Esophagus muscularis mucosa (tissue), 4 donors: Measurements from ENCODE around the gene ITPKB. TPM values are rescaled to one million over a fixed set of nuclear protein-coding genes. Genes with fewer than 3 reads are reported as not detected.
A peak's percentile ranks its signal among the peaks of the same experiment; 100 is the strongest.

Source experiments
- DNase-seq: peaks from one replicate; pipeline ENCODE4 v3.0.0-alpha.2; 2017; ENCODE audit errors: extremely low spot score
- H3K27ac ChIP-seq, 4 donors: fragments of 200-600 bp; sonication (generic); replicated peaks in 1 of 4; 1 replicate in 3 of 4; 2 replicates in 1 of 4; pipeline ENCODE4 v1.5.1; 2016 to 2019; ENCODE audit warnings: mild to moderate bottlenecking in 1 of 4
- H3K27me3 ChIP-seq, 4 donors: fragments of 200-600 bp; sonication (generic); one replicate each; pipeline versions ENCODE4 v1.5.1 to v1.6.0; 2016 to 2019
- H3K36me3 ChIP-seq, 4 donors: fragments of 200-600 bp; sonication (generic); one replicate each; pipeline ENCODE4 v1.5.1; 2016 to 2019
- H3K4me1 ChIP-seq, 4 donors: fragments of 200-600 bp; sonication (generic); one replicate each; pipeline ENCODE4 v1.5.1; 2016 to 2019
- H3K4me3 ChIP-seq, 4 donors: fragments of 200-600 bp; sonication (generic); 1 replicate in 2 of 4; 2 replicates in 2 of 4; pipeline ENCODE4 v1.5.1; 2016 to 2019; ENCODE audit warnings: mild to moderate bottlenecking in 4 of 4, moderate library complexity in 1 of 4
- H3K9me3 ChIP-seq, 4 donors: fragments of 200-600 bp; sonication (generic); 1 replicate in 3 of 4; 2 replicates in 1 of 4; pipeline ENCODE4 v1.5.1; 2016 to 2019
- EP300 ChIP-seq: sonication (generic); formaldehyde crosslinking; IDR thresholded peaks from one replicate; pipeline ENCODE4 v1.6.1; 2017; ENCODE audit warnings: antibody characterized with exemption
- POLR2A ChIP-seq: fragments of 450-650 bp; IDR thresholded peaks from one replicate; pipeline ENCODE4 v1.6.1; 2017; ENCODE audit warnings: antibody characterized with exemption, moderate library complexity, mild to moderate bottlenecking, low read depth
- POLR2AphosphoS5 ChIP-seq, 2 donors: sonication (generic); formaldehyde crosslinking; IDR thresholded peaks; one replicate each; pipeline ENCODE4 v1.6.1; 2017; ENCODE audit warnings: antibody characterized with exemption in 2 of 2
- WGBS: methylation state at CpG from one replicate; pipeline ENCODE4 v1.1.5; 2018; 5-methylcytosine and 5-hydroxymethylcytosine counted together
- intact Hi-C: fragments of 100-400 bp; cut with DNase I; formaldehyde crosslinking; loops from one replicate; pipeline ENCODE4 v1.15.1; 2023
- total RNA-seq, 4 donors: library from RNA; depleted of rRNA; stranded (reverse); fragments of >200 nt; gene quantifications; one replicate each; pipeline versions ENCODE4 v1.1.0 to v1.2.1, GENCODE V29; 2016
- TF ChIP-seq, protein P1 (sequence below), 3 experiments: fragments of 200-600 bp in 2 of 3; fragments of 450-650 bp in 1 of 3; sonication (generic) in 2 of 3; IDR thresholded peaks; one replicate each; pipeline ENCODE4 v1.5.1; 2017 to 2019; ENCODE audit warnings: antibody characterized with exemption in 3 of 3, mild to moderate bottlenecking in 2 of 3, moderate library complexity in 1 of 3

ITPKB gene
- total RNA-seq, 4 donors from 2014 or later: 71.1 to 156 (median 116) TPM

DNA sequence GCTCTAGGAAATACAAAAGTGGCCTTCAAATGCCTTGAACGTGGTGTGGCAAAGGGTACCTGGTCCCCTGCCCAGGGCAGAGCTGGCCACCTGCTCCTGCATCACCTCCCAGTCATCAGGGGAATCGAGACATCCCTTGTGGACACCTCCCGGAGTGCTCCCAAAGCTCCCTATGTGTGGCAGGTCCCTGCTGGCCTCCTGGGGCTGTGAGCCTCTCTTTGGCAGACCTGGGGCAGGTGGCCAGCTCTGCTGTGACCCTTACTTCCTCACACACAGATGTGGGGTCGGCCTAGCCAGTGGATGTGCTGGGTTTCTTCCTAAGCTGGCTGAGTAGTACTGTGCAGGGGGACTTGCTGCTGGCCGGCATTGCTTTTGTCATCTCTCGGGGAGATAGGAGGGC, 86.5 kb downstream of the ITPKB start:
- intact Hi-C loops: loop anchor here (5.0 kb wide), 2 partner anchors 45 to 85 kb away; partner anchors contain the start of gene ITPKB

DNA sequence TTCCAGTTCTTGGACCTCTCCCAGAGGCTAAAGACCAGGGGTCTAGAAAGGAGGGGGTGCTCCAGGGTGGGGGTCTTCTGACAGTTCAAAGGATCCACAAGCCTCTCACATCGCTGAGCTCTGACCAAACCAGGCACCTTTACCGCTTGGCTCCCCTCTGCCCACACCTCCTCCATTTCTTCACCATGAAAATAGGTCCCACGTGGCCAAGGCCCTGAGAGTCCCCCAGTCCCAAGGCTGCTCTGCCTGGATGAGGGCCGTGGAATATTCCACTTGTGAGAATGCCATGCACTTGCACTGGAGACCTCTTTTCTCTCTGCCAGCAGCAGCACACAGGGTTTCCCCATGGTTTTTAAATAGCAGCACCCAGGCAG, 87.4 kb downstream of the ITPKB start:
- TF ChIP-seq, protein P1, sequence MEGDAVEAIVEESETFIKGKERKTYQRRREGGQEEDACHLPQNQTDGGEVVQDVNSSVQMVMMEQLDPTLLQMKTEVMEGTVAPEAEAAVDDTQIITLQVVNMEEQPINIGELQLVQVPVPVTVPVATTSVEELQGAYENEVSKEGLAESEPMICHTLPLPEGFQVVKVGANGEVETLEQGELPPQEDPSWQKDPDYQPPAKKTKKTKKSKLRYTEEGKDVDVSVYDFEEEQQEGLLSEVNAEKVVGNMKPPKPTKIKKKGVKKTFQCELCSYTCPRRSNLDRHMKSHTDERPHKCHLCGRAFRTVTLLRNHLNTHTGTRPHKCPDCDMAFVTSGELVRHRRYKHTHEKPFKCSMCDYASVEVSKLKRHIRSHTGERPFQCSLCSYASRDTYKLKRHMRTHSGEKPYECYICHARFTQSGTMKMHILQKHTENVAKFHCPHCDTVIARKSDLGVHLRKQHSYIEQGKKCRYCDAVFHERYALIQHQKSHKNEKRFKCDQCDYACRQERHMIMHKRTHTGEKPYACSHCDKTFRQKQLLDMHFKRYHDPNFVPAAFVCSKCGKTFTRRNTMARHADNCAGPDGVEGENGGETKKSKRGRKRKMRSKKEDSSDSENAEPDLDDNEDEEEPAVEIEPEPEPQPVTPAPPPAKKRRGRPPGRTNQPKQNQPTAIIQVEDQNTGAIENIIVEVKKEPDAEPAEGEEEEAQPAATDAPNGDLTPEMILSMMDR (IDR thresholded peaks at IDR 0.05): no peak
- TF ChIP-seq POLR2AphosphoS5 (IDR thresholded peaks at IDR 0.05): no peak
- TF ChIP-seq EP300: no peak
- no peak for TF ChIP-seq POLR2A
- Histone ChIP-seq H3K4me3 (no peak overlapping the region), H3K36me3 (peaks cover 18 to 26% (median 22%) of the 10 kb centered on the region in 4 donors), H3K4me1 (peaks cover 10 to 14% (median 12%) of the 10 kb centered on the region in 4 donors), H3K27me3 (no peaks in the 10 kb centered on the region), H3K27ac (no peak overlapping the region), H3K9me3 (no peaks in the 10 kb centered on the region)
- intact Hi-C loops: loop anchor here (5.0 kb wide), 2 partner anchors 46 to 86 kb away; partner anchors contain the start of gene ITPKB
- DNase-seq: no peak
- 66% methylated on average over 4 of the region's 4 CpGs for WGBS

More for the DNA sequence above, 86.5 kb downstream of the ITPKB start:
- no peak for DNase-seq
- Histone ChIP-seq H3K36me3 (peaks cover 9 to 17% (median 13%) of the 10 kb centered on the region in 4 donors), H3K4me3 (no peak overlapping the region), H3K4me1 (peaks cover under 1 to 5% (median 3%) of the 10 kb centered on the region in 4 donors), H3K27ac (no peak overlapping the region), H3K27me3 (no peaks in the 10 kb centered on the region), H3K9me3 (no peaks in the 10 kb centered on the region)
- TF ChIP-seq POLR2AphosphoS5 (IDR thresholded peaks at IDR 0.05) (no peak), POLR2A (no peak), EP300 (no peak)
- TF ChIP-seq, protein P1 (IDR thresholded peaks at IDR 0.05): no peak
- 86% methylated on average over 1 of the region's 6 CpGs for WGBS

DNA sequence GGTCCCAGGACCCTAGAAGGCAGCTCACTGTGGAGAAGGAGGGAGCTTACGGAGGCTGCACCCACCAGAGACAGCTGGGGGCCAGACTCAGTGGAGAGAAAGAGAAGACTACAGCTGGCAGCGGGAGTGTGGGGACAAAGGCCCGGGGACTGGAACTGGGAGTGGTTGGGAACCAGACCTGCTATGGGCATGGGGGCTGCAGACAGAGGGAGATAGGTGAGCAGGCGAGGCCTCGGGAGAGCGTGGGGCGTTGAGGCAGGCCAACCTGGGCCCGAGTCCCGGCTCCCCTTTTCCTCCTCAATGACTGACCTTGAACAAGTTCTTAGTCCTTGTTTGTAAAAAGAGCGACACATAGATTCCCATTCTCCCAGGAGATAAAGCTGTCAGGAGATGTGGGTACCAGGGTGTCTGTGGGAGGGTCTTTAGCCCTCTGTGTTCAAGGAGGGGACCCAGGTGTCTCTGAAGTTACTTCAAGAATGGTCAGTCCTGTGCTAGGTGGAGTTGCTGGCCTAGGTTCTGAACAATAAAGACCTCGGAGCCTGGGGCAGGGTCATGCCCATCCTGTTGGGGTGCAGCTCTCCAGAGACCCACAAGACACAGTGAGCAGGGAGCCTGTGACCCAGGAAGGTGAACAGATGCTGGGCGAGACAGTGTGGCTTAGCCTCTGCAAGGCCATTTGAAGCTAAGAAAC, 87.9 kb downstream of the ITPKB start:
- Histone ChIP-seq H3K4me1 (peaks cover 15 to 20% (median 17%) of the 10 kb centered on the region in 4 donors), H3K27ac (no peak overlapping the region), H3K4me3 (no peak overlapping the region), H3K9me3 (no peaks in the 10 kb centered on the region), H3K36me3 (peaks cover 20 to 31% (median 27%) of the 10 kb centered on the region in 4 donors), H3K27me3 (no peaks in the 10 kb centered on the region)
- no peak for DNase-seq
- 91% methylated on average over 11 of the region's 12 CpGs for WGBS
- intact Hi-C loops: loop anchor here (5.0 kb wide), 2 partner anchors 46 to 86 kb away; partner anchors contain the start of gene ITPKB
- TF ChIP-seq, protein P1 (IDR thresholded peaks at IDR 0.05): no peak
- no peak for TF ChIP-seq POLR2AphosphoS5 (IDR thresholded peaks at IDR 0.05)
- no peak for TF ChIP-seq EP300
- TF ChIP-seq POLR2A: no peak

DNA sequence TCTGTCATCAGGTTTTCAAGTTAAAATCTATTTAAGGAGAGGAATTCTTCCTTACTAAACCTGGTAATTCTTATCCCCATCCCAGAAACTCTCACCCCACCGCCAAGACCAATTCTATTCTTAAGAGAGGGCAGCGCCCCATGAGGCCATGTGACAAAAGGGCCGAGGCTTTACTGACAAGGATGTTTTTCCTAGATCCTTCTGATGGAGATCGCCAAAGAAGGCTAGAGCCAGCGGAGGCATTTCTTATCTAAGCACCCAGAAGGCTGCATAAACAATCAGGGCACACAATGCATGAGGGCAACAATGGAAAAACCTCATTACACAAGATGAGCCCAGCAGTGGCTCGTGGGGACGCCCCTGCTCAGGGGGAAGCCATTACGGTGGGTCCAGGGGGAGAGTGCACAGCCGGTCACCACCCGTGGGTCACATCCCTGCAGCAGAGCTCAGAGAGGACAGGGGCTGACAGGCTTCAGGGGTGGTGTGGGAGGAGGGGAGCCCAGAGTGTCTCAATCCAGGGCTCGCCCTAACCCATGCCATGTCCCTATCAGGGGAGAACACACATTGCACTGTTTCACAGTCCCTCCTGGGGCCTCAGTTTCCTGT, 88.7 kb downstream of the ITPKB start:
- peaks cover 23 to 28% (median 26%) of the 10 kb centered on the region in 4 donors for H3K4me1 ChIP-seq
- WGBS: 50% methylated on average over 10 of the region's 11 CpGs
- H3K36me3 ChIP-seq: peaks cover 20 to 38% (median 32%) of the 10 kb centered on the region in 4 donors
- no peak for DNase-seq
- intact Hi-C loops: loop anchor here (5.0 kb wide), 2 partner anchors 47 to 87 kb away; partner anchors contain the start of gene ITPKB
- no peak overlapping the region for H3K27ac ChIP-seq
- no peak overlapping the region for H3K4me3 ChIP-seq
- H3K9me3 ChIP-seq: no peaks in the 10 kb centered on the region
- TF ChIP-seq, protein P1 (IDR thresholded peaks at IDR 0.05): peak in 1 of 3 experiments; percentile 35
- TF ChIP-seq POLR2A: no peak
- no peak for TF ChIP-seq EP300
- peak; percentile 50 to 72 for TF ChIP-seq POLR2AphosphoS5 (IDR thresholded peaks at IDR 0.05)
- H3K27me3 ChIP-seq: no peaks in the 10 kb centered on the region
